Activated CD4-positive, alpha-beta memory T cell treated with anti-CD3 and anti-CD28 coated beads for 36 hours (primary cell): ENCODE results near the gene INPPL1. TPM values are rescaled to one million over a fixed set of nuclear protein-coding genes. Genes with fewer than 3 reads are reported as not detected.
A peak's percentile ranks its signal among the peaks of the same experiment; 100 is the strongest.

Experiments used
- CTCF ChIA-PET: fragments of 350-600 bp; sonication (Branson Sonifier 250); formaldehyde crosslinking; loops from one replicate; lab custom pipeline; 2021; ENCODE audit warnings: antibody characterized with exemption, inconsistent platforms; lab: Charles Lee
- POLR2A ChIA-PET: fragments of 350-600 bp; sonication (Branson Sonifier 250); formaldehyde crosslinking; loops from one replicate; lab custom pipeline; 2021; ENCODE audit warnings: antibody characterized with exemption; lab: Charles Lee
- DNase-seq: peaks from one replicate; pipeline ENCODE4 v3.0.0-alpha.2; 2020
- H3K27ac Mint-ChIP-seq: one replicate; pipeline ENCODE4 v1.8.0; 2021; ENCODE audit warnings: mixed read lengths
- H3K27me3 Mint-ChIP-seq: one replicate; pipeline ENCODE4 v1.8.0; 2021; ENCODE audit warnings: mixed read lengths
- H3K36me3 Mint-ChIP-seq: one replicate; pipeline ENCODE4 v1.8.0; 2021; ENCODE audit warnings: mixed read lengths
- H3K4me1 Mint-ChIP-seq: one replicate; pipeline ENCODE4 v1.8.0; 2021; ENCODE audit warnings: low read depth, mixed read lengths
- H3K4me3 Mint-ChIP-seq: one replicate; pipeline ENCODE4 v1.8.0; 2021; ENCODE audit warnings: mild to moderate bottlenecking, mixed read lengths
- H3K9me3 Mint-ChIP-seq: one replicate; pipeline ENCODE4 v1.8.0; 2021; ENCODE audit warnings: mixed read lengths
- intact Hi-C: fragments of 100-400 bp; cut with micrococcal nuclease; formaldehyde crosslinking; loops from one replicate; pipeline ENCODE4 v1.15.1; 2023
- total RNA-seq, 2 experiments: library from RNA; stranded (reverse); gene quantifications; one replicate each; pipeline ENCODE4 v1.2.3, GENCODE V29; 2021

Gene INPPL1
- total RNA-seq, 2 experiments from 2014 or later = 96.9 to 98.9 TPM

GRCh38 chr11:72220696-72221363 lies 3.7 kb upstream of the INPPL1 start:
- POLR2A ChIA-PET = interaction anchor here (0.6 kb wide), 1 partner anchor 190 kb away, joined by 4 read pairs; no protein-coding TSS in a partner anchor
- no peaks in the 10 kb centered on the region for H3K9me3 Mint-ChIP-seq
- H3K27ac Mint-ChIP-seq = no peak overlapping the region

GRCh38 chr11:72221386-72222075 lies 3.0 kb upstream of the INPPL1 start:
- no peak for DNase-seq
- H3K4me3 Mint-ChIP-seq = no peak overlapping the region
- POLR2A ChIA-PET = interaction anchor here (0.6 to 1.0 kb wide), 2 partner anchors 13 to 191 kb away, joined by 4 read pairs; no protein-coding TSS in a partner anchor
- H3K4me1 Mint-ChIP-seq = peaks cover 24% of the 10 kb centered on the region
- no peaks in the 10 kb centered on the region for H3K9me3 Mint-ChIP-seq
- peaks cover 5% of the 10 kb centered on the region for H3K36me3 Mint-ChIP-seq
- intact Hi-C loops = loop anchor here (2.0 to 5.0 kb wide), 4 partner anchors 109 to 289 kb away; partner anchors contain the start of genes ANAPC15, CLPB and LAMTOR1
- peaks cover 7% of the 10 kb centered on the region for H3K27me3 Mint-ChIP-seq
- CTCF ChIA-PET = interaction anchor here (1.0 to 2.4 kb wide), 6 partner anchors 17 to 213 kb away, joined by 3 to 9 read pairs (median 4); partner anchors contain the start of gene CLPB
- no peak overlapping the region for H3K27ac Mint-ChIP-seq

More at GRCh38 chr11:72220696-72221363, 3.7 kb upstream of the INPPL1 start:
- H3K27me3 Mint-ChIP-seq = peaks cover 9% of the 10 kb centered on the region
- DNase-seq = no peak
- H3K36me3 Mint-ChIP-seq = peaks cover 5% of the 10 kb centered on the region
- CTCF ChIA-PET = interaction anchor here (1.0 to 1.2 kb wide), 3 partner anchors 37 to 210 kb away, joined by 3 to 5 read pairs (median 4); no protein-coding TSS in a partner anchor
- H3K4me1 Mint-ChIP-seq = peaks cover 17% of the 10 kb centered on the region
- intact Hi-C loops = loop anchor here (5.0 kb wide), 1 partner anchor 289 kb away; no protein-coding TSS in a partner anchor
- no peak overlapping the region for H3K4me3 Mint-ChIP-seq

GRCh38 chr11:72222106-72222891 lies 2.3 kb upstream of the INPPL1 start:
- DNase-seq = no peak
- Mint-ChIP-seq H3K36me3 (peaks cover 5% of the 10 kb centered on the region), H3K4me3 (peak overlapping the region; percentile 75), H3K27me3 (peaks cover 5% of the 10 kb centered on the region), H3K9me3 (no peaks in the 10 kb centered on the region), H3K27ac (peak overlapping the region; percentile 77), H3K4me1 (peaks cover 24% of the 10 kb centered on the region)
- POLR2A ChIA-PET = interaction anchor here (0.9 to 1.5 kb wide), 3 partner anchors 13 to 16 kb away, joined by 3 to 4 read pairs (median 4); no protein-coding TSS in a partner anchor
- CTCF ChIA-PET = interaction anchor here (0.9 to 2.4 kb wide), 10 partner anchors 16 to 212 kb away, joined by 3 to 9 read pairs (median 3); partner anchors contain the start of gene CLPB
- intact Hi-C loops = loop anchor here (2.0 to 5.0 kb wide), 4 partner anchors 109 to 290 kb away; partner anchors contain the start of genes ANAPC15, CLPB and LAMTOR1

GRCh38 chr11:72222907-72223614 lies 1.5 kb upstream of the INPPL1 start:
- Mint-ChIP-seq H3K4me3 (peak overlapping the region; percentile 75), H3K9me3 (no peaks in the 10 kb centered on the region), H3K4me1 (peaks cover 24% of the 10 kb centered on the region), H3K36me3 (peaks cover 5% of the 10 kb centered on the region), H3K27ac (peak overlapping the region; percentile 77), H3K27me3 (peaks cover 5% of the 10 kb centered on the region)
- DNase-seq = peak; percentile 95
- intact Hi-C loops = loop anchor here (1.0 to 5.0 kb wide), 6 partner anchors 110 to 291 kb away; partner anchors contain the start of genes ANAPC15, CLPB, LAMTOR1 and LRRC51
- POLR2A ChIA-PET = interaction anchor here (0.9 to 1.5 kb wide), 2 partner anchors 13 to 15 kb away, joined by 3 to 4 read pairs; no protein-coding TSS in a partner anchor
- CTCF ChIA-PET = interaction anchor here (0.9 to 2.4 kb wide), 10 partner anchors 14 to 211 kb away, joined by 3 to 9 read pairs (median 3); partner anchors contain the start of gene CLPB

- CTCF ChIA-PET = interaction anchor here (0.9 to 2.4 kb wide), 8 partner anchors 13 to 210 kb away, joined by 3 to 9 read pairs (median 5); partner anchors contain the start of gene CLPB
Observed at GRCh38 chr11:72223615-72224563, 678 bp upstream of the INPPL1 start.

GRCh38 chr11:72225411-72225951 lies 914 bp downstream of the INPPL1 start:
- POLR2A ChIA-PET = interaction anchor here (1.1 to 2.2 kb wide), 3 partner anchors 13 to 205 kb away, joined by 3 to 9 read pairs (median 4); partner anchors contain the start of gene LAMTOR1
- intact Hi-C loops = no loop called here
- H3K4me1 Mint-ChIP-seq = peaks cover 24% of the 10 kb centered on the region
- peak overlapping the region; percentile 79 for H3K4me3 Mint-ChIP-seq
- peak overlapping the region; percentile 77 for H3K27ac Mint-ChIP-seq
- no peaks in the 10 kb centered on the region for H3K9me3 Mint-ChIP-seq
- no peaks in the 10 kb centered on the region for H3K27me3 Mint-ChIP-seq
- H3K36me3 Mint-ChIP-seq = peaks cover 8% of the 10 kb centered on the region
- CTCF ChIA-PET = interaction anchor here (1.3 to 3.1 kb wide), 3 partner anchors 11 to 200 kb away, joined by 6 to 21 read pairs (median 6); no protein-coding TSS in a partner anchor
- DNase-seq = peak; percentile 64

More at GRCh38 chr11:72223615-72224563, 678 bp upstream of the INPPL1 start:
- intact Hi-C loops = loop anchor here (1.0 to 5.0 kb wide), 6 partner anchors 111 to 292 kb away; partner anchors contain the start of genes ANAPC15, CLPB, LAMTOR1 and LRRC51
- H3K4me3 Mint-ChIP-seq = peak overlapping the region; percentile 84
- peak; percentile 75 for DNase-seq
- peak overlapping the region; percentile 84 for H3K27ac Mint-ChIP-seq
- H3K4me1 Mint-ChIP-seq = peaks cover 24% of the 10 kb centered on the region
- POLR2A ChIA-PET = interaction anchor here (1.5 to 2.2 kb wide), 2 partner anchors 14 kb away, joined by 3 to 9 read pairs; no protein-coding TSS in a partner anchor
- peaks cover under 1% of the 10 kb centered on the region for H3K27me3 Mint-ChIP-seq
- no peaks in the 10 kb centered on the region for H3K9me3 Mint-ChIP-seq
- peaks cover 5% of the 10 kb centered on the region for H3K36me3 Mint-ChIP-seq

GRCh38 chr11:72226701-72227100 lies 2.1 kb downstream of the INPPL1 start:
- CTCF ChIA-PET = interaction anchor here (0.7 to 3.1 kb wide), 3 partner anchors 10 to 149 kb away, joined by 3 to 21 read pairs (median 5); no protein-coding TSS in a partner anchor
- Mint-ChIP-seq H3K9me3 (no peaks in the 10 kb centered on the region), H3K27ac (no peak overlapping the region), H3K27me3 (no peaks in the 10 kb centered on the region), H3K36me3 (peaks cover 11% of the 10 kb centered on the region), H3K4me1 (peaks cover 24% of the 10 kb centered on the region), H3K4me3 (no peak overlapping the region)
- DNase-seq = no peak
- POLR2A ChIA-PET = interaction anchor here (1.1 kb wide), 1 partner anchor 11 kb away, joined by 3 read pairs; no protein-coding TSS in a partner anchor
- intact Hi-C loops = no loop called here

GRCh38 chr11:72227316-72228228 lies 3.0 kb downstream of the INPPL1 start:
- intact Hi-C loops = no loop called here
- no peak for DNase-seq
- H3K27me3 Mint-ChIP-seq = no peaks in the 10 kb centered on the region
- no peak overlapping the region for H3K4me3 Mint-ChIP-seq
- H3K36me3 Mint-ChIP-seq = peaks cover 11% of the 10 kb centered on the region
- H3K27ac Mint-ChIP-seq = no peak overlapping the region
- ChIA-PET CTCF (interaction anchor here (1.5 to 3.1 kb wide), 3 partner anchors 9 to 44 kb away, joined by 5 to 21 read pairs (median 7); no protein-coding TSS in a partner anchor), POLR2A (interaction anchor here (1.1 kb wide), 1 partner anchor 10 kb away, joined by 3 read pairs; no protein-coding TSS in a partner anchor)
- no peaks in the 10 kb centered on the region for H3K9me3 Mint-ChIP-seq
- H3K4me1 Mint-ChIP-seq = peaks cover 18% of the 10 kb centered on the region
